IPS-NIHi7 (cell line): ENCODE results near the gene TRAPPC5.
A peak's percentile ranks its signal among the peaks of the same experiment; 100 is the strongest.

ENCODE experiments used
- DNase-seq: peaks from one replicate; pipeline ENCODE4 v3.0.0; 2012; ENCODE audit warnings: mixed read lengths; ENCODE audit errors: extremely low spot score

The TRAPPC5 gene

DNA sequence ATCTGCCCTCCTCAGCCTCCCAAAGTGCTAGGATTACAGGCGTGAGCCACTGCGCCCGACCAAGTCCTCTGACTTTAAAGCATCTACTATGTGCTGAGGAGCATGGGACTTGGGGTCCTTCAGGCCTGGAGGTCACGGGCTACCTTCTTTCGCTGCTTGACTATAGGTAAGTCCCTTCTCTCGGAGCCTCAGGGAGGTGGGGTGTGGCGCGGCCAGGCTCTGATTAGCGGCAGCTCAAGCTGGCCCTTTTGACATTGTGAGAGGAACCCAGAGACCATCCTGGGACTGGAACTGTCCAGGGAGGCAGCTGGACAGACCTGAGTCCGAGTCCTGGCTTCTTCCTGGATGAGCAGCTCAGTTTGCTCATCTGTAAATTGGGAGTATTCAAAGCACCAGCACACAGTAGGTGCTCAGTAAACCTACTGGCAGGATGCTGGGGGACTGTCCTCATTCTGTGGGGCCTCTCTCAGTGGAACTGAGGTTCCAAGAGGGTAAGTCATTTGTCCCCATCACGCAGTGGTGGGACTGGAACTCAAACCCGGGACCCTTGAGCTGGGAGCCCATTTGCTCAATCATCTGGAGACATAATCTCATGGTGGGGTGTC, 20.5 kb downstream of the TRAPPC5 start:
- no peak for DNase-seq

DNA sequence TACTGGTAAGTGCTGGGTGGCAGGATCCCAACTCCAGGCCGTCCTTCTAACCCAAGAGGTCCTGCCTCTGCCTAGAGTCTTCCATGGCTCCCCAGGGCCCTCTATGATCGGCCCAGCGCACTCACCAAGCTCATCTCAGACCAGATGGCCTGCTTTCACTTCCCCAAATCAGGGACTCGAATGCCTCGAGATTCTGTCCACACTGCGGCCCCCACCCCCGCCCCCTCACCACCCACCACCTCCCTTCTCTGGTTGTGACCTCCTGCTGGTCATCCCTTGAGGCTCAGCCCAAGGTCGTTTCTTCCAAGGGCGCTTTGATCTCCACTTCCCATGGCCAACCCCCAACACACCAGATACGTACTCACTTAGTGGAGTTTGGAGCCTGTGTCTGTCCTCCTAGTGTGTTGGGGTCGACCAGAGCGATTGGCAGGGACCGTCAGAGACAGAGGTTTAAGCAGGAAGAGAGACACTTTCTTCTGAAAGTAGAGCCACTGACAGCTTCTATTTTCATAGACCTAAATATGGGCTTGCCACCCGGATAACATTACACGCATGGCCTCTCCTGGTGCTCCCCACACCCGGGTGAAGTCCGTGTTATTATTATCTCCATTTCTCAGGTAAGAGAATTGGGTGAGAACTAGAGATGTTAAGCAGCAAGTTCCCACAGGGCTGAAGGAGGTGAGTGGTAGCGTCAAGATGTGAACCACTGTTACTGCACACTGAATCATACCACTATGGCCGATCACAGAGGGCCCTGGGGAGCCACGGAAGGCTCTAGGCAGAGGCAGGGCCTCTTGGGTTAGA, 21.2 kb downstream of the TRAPPC5 start, which contains the start of gene FCER2:
Gene FCER2 (minus strand): TSS at position 478 of the 804 bp plus-strand sequence. CDS start 2,371 bp downstream, outside the sequence.
- DNase-seq, result no peak

DNA sequence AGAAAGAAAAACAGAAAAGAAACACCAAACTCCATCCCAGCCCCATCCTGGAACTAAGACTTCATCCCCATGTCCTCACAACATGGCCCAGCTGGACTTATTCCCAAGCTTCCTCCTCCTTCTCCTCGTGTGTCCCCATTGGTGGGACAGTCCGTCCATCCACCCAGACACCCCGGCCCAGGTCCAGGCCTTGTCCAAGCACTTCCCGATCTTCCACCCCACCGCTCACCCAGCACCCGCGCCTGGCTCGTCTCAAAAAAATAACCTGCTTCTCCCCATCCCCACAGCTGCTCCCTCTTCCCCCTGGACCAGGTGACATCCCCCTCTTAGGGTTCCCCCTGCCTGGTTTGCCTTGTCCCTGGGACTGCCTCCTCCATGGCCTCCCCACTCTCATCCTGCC, 22.7 kb downstream of the TRAPPC5 start:
- no peak for DNase-seq

DNA sequence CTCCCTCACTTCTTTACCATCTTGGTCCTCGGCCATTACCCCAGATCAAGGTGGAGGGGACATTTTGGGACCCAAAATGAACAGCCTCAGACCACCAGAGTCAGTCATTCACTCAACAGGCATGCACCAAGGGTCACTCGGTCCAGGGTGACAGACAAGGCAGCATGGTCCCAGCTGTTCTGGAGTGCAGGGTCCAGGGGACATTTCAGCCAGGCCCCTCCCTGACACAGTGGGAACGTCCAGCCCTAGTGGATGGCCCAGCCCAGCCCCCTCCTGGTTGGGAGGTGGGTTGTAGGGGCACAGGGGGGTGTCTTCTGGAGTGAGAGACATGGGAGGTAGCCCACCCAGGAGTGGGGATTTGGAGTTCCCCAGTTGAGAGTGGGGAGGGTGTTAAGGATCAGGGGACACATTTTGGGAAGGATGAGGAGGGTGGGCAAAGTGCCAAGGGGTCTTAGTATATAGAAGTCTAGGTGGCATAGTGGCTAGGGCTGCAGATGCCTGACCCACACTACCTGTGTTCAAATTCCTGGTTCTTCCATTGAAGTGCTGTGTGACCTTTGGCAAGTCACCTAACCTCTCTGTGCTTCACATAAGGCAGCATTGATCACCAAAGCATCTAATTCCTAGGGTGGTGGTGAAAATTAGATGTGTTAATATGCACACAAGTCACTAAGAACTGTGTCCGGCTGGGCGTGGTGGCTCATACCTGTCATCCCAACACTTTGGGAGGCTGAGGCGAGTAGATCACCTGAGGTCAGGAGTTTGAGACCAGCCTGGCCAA, 23.8 kb downstream of the TRAPPC5 start:
- DNase-seq, result no peak

DNA sequence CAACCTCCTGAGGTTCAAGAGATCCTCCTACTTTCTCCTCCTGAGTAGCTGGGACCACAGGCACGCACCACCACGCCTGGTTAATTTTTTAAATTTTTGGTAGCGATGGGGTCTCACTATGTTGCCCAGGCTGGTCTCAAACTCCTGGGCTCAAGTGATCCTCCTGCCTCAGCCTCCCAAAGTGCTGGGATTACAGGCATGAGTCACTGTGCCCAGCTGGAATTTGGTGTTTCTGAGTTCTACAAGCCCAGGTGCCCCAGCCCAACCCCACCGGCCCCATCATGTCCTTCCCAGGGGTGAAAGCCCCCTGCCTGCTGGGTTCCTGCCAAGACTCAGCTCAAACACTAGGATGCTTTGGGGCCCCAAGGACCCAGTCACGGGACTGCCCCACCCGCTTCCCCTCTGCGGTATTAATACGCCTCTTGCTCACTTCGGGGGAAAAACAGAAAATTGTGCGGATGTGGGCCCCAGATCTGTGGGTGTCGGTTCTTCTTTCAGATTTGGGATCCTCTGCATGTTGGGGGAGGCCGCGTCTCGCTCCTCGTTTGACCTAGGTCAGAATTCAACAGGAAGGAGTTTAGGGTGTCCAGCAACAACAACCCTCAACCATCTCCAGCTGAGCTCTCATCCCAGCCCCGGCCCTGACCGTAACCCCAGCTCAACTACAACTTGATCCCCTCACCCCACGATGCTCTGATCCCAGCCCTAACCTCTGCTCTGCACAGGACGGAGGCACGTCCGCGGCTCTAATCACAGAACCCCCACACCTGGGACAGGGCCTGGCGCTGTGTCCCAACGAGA, 25.0 kb downstream of the TRAPPC5 start:
- no peak for DNase-seq

DNA sequence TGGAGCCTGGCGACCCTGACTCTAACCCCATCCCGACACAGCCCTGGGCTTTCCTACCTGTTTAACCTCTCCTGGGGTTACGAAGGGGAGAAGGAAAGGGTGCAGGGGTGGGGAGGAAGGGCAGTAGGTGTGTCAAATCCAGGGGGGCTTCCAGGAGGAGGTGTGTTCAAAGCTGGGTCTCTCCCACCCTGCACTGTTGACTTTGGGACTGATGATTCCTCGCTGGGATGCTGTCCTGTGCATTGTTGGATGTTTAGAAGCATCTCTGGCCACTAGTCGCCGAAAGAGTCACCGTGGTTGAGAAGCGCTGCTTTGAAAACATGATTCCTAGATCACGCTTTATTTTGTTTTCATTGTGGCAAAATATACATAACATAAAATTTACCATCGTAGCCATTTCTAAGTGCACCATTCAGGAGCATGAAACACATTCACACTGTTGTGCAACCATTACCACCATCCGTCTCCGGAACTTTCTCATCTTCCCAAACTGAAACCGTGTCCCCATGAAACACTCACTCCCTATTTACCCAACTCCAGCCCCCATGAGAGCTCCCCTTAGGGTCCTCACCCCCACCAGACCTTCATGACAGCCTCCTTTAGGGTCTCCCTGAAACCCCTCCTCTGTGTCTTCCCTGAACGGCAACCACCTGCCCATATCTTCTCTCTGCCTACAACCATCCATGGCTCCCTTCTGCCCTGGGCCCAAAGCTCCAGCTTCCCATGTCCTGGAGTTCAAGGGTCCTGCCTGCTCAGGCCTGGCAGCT, 25.7 kb downstream of the TRAPPC5 start:
- no peak for DNase-seq

DNA sequence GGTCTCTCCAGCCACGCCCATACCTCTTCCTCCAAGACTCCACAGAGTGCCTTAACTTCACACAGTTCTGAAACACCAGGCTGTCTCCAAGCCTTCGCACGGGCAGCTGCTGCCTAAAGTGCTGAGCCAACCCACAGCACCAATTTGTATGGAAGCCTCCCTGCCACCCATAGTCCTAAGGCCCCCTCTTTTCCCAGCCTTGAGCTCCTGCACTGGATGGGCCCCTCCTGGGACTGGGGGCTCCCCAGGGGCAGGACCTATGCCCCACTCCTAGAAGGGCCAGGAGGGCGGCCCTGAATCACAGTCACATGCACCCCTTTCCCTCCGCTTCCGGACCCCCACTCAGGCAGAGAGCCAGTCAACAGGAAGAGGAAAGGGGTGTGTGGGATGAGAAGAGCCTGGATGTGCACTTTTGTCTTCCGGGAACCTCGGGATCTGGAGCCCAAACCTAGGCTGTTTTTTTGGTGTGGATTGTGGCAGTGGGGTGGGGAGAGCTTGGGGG, 26.4 kb downstream of the TRAPPC5 start:
- DNase-seq, result no peak

DNA sequence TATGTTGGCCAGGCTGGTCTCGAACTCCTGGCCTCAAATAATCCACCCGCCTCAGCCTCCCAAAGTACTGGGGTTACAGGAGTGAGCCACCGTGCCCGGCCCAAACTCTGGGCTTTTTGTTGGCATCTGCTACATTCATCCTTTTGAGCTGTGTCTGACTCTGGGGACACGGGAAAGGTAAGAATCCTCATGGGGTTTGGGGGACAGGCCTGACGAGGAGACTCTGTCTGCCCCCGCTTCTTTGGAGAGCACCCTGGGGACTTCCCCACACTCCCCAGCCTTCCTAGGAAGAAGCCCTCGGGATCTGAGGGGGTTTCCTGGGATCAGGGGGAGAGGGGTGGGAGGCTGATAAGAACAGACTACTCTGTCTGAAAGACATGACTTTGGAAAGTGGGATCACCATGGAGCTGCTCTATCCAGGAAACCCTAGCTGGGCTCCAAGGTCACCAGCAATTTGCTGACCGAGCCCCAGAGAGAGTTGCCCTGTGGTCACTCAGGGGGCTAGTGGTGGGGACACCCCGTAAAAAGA, 29.4 kb downstream of the TRAPPC5 start:
- DNase-seq, result no peak

DNA sequence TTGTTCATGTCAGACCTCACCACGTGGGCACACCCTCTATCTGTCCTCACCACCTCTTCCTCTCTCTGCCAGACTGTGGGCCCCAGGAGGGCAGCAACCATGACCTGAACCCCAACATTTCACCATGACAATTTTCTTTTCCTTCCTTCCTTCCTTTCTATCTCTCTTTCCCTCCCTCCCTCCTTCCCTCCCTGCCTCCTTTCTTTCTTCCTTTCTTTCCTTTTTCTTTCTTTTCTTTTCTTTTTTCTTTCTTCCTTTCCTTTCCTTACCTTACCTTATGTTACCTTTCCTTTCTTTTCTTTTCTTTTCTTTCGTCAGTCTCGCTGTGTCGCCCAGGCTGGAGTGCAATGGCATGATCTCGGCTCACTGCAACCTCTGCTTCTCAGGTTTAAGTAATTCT, 30.0 kb downstream of the TRAPPC5 start:
- DNase-seq, result no peak

DNA sequence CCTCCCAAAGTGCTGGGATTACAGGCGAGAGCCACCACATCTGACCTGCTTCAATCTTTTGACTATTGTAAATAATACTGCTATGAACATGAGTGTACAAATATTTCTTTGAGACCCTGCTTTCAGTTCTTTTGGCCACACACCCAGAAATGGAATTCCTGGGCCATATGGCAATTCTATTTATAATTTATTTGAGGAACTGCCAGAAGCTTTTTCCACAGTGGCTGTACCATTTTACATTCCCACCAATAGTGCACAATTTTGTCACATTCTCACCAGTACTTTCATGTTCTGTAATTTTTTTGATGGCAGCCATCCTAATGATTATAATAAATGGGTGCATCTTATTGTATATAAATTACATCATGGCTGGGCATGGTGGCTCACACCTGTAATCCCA, 35.0 kb downstream of the TRAPPC5 start:
- no peak for DNase-seq

DNA sequence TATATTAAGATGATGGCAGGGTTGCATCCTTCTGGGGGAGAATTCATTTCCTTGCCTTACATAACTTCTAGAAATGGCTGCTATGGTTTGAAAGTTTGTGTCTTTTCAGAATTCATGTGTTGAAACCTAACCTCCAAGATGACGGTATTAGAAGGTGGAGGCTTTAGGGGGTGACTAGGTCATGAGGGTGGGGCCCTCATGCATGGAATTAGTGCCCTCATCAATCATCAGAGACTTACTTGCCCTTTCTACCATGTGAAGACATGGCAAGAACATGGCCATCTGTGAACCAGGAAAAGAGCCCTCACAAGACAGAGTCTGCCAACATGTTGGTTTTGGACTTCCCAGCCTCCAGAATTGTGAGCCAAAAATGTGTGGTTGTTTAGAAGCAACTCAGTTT, 36.1 kb downstream of the TRAPPC5 start:
- no peak for DNase-seq

DNA sequence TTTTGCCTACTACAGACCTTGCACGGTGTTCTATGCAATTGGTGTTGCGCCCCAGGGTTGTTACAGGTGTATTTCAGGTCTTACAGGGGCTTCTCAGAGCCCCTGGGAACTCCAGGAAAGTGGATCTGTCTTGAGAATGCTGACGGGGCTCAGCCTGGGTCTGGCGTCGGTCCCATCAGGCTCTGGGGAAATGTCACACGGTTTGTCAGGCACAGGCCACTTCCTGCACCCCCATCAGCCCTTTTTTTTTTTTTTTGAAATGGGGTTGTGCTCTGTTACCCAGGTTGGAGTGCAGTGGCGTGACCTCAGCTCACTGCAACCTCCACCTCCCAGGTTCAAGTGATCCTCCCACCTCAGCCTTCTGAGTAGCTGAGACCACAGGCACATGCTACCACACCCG, 38.0 kb downstream of the TRAPPC5 start:
- no peak for DNase-seq

DNA sequence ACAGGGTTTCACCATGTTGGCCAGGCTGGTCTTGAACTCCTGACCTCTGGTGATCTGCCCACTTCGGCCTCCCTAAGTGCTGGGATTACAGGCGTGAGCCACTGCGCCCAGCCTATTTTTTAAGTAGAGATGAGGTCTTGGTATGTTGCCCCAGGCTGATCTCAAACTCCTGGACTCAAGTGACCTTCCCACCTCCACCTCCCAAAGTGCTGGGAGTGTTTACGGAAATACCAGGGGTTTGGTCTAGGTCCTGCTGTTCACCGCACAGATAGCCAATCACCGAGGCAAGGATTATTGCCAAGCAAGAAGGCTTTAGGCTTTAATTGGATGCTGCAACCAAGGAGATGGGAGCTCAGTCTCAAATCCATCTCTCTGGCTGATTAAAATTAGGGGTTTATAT, 39.7 kb downstream of the TRAPPC5 start:
- no peak for DNase-seq

DNA sequence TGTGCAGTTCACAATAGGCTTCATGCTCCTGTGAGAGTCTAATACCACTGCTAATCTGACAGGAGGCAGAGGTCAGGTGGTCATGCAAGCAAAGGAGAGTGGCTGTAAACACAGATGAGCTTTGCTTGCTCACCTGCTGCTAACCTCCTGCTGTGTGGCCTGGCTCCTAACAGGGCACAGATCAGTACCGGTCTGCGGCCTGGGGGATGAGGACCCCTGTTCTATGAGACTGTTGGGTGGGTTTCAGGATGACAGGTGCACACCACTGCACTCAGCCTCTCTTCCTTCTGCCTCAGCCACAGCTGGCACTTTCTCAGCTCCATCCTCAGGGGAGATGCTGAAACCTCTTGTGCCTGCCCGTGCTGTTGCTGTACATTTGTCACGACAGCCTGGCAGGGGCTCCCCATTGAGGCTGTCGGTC, 41.6 kb downstream of the TRAPPC5 start:
- DNase-seq, result no peak

DNA sequence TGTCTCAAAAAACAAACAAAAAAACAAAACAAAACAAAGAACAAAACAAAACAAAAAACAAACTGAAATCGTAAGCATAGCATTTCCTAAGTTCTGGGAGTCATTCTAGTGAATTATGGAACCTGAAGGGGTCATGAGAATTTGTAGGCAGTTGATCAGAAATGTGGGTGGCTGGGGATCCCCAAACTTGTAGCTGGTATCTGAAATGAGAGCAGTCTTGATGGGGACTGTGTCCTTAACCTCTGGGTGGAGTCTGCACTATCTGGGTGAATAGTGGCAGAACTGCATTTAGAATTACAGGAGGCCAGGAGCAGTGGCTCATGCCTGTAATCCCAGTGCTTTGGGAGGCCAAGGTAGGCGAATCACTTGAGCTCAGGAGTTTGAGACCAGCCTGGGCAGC, 45.2 kb downstream of the TRAPPC5 start:
- DNase-seq, result no peak

DNA sequence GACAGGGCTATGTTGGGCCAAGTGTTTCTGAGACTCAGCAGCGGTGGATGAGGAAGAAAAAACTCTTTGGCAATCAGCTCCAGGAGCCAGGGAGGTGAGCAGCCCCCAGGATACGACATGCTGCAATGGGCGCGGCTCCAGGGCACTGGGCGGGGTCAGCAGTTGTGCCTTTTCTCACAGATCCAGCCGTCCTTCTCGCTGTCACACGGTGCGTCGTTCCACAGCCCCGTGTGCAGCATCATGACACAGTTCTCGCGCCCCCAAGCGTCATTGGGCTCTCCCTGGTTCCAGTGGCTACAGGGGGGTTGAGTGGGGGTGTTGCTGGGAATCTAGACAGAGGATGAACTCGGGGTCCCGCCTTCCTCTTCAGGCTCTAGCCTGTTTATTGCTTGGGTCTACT, 48.6 kb downstream of the TRAPPC5 start:
- DNase-seq, result peak; percentile 48

DNA sequence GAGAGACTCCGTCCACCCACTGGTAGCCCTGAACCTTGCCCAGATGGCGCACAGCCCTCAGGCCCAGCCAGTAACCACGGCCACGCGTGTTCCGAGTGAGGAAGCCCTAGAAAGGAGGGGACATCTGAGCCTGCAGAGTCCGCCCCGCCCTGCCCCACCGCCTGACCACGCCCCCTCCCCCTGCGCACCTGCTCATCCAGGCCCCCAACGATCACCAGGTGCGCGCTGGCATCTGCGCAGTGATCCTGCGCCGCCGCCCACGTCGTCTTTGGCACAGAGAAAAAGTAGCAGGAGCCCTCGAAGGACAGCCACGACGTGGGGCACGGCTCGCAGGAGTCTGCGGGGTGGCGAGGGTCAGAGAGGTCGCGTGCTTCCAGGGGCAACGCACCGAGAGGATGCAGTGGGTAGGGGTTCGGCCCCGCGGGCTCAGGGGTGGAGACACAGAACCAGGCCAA, 49.2 kb downstream of the TRAPPC5 start:
- DNase-seq, result peak; percentile 70

DNA sequence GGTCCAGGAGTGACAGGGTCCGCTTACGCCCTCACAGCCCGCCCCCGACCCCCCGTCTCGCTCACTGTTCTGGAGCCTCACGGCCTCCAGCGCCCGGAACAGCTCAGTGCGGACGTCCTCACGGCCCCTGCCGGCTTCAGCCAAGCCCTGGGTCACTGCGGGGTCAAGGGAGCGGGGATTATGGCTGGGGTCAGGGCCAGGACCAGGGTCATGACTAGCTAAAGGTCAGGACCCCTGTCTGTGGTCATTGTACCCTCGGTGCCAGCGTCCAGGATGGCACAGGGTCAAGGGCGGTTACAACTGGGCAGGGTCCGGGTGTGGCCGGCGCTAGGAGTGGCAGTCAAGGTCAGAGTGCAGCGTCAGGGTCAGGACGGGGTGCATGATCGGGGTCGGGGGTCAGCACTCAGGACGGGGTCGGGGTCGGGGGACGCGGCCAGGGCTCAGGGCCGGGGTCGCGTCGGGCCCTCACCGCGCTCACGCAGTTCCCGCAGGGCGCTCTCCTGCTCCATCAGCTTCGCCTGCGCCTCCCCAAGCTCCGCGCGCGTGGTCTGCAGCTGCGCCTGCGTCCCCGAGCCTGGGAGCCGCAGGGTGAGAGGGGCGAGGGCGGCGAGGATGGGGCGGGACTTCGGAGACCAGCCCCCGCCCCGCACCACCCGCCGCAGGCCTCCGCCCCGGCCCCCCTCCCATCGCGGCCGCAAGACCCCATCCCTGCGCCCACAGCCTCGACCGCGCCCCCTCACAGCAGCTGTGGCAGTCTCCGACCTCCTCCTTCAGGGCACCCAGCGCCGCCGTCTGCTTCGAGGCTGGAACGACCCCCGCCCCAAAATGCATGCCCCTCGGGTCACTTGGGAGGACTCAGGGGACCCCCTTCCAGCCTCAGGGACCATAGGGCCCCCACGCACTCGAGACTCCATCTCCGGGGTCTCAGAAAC, 49.9 kb downstream of the TRAPPC5 start:
- no peak for DNase-seq

DNA sequence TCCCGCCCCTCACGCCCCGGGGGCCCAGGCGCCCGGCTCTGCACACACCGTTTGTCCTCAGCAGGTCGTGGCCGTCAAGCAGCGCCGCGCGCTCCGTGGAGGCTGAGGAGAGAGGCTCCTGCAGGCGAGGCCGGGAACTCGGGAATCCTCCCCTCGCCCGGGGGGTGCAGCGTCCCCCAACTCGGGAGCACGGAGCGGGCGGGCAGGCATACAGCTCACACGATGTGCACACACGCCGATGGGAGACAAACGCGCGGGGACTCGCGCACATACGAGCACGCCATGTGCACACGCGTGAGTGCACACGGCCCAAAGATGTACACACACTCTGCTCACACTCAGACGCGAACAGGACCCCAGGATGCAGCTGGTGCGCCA, 50.6 kb downstream of the TRAPPC5 start:
- no peak for DNase-seq
